GM21786 (cell line): Measurements from ENCODE around the gene LFNG.

ENCODE experiments used
- ATAC-seq: cut with Tn5 transposase; IDR thresholded peaks from one replicate; pipeline ENCODE4 v1.9.1; 2021; ENCODE audit not compliant: unreplicated experiment

LFNG gene

GRCh38 chr7:2501947-2502646 lies 17.5 kb upstream of the LFNG start:
- no peak for ATAC-seq

- ATAC-seq = no peak
These were observed 17.0 kb upstream of the LFNG start for GRCh38 chr7:2502647-2502966.

GRCh38 chr7:2503056-2503941 lies 16.3 kb upstream of the LFNG start:
- no peak for ATAC-seq

- no peak for ATAC-seq
These were observed 15.3 kb upstream of the LFNG start for GRCh38 chr7:2504128-2504888.

- ATAC-seq = no peak
These were observed 14.6 kb upstream of the LFNG start for GRCh38 chr7:2504889-2505375.

- ATAC-seq = no peak
These were observed 14.2 kb upstream of the LFNG start for GRCh38 chr7:2505401-2505800.

- ATAC-seq = no peak
These were observed 12.2 kb upstream of the LFNG start for GRCh38 chr7:2507208-2507916.

GRCh38 chr7:2507917-2508306 lies 11.7 kb upstream of the LFNG start:
- no peak for ATAC-seq

GRCh38 chr7:2508327-2509215 lies 11.0 kb upstream of the LFNG start:
- ATAC-seq = peak; percentile 49

- ATAC-seq = no peak
These were observed 10.2 kb upstream of the LFNG start for GRCh38 chr7:2509298-2509906.

GRCh38 chr7:2510130-2510776 lies 9.3 kb upstream of the LFNG start:
- no peak for ATAC-seq

- no peak for ATAC-seq
These were observed 8.4 kb upstream of the LFNG start for GRCh38 chr7:2510909-2511768.

GRCh38 chr7:2511769-2512168 lies 7.8 kb upstream of the LFNG start:
- no peak for ATAC-seq

GRCh38 chr7:2512179-2512661 lies 7.4 kb upstream of the LFNG start:
- ATAC-seq = no peak

- ATAC-seq = no peak
These were observed 6.9 kb upstream of the LFNG start for GRCh38 chr7:2512713-2513112.

GRCh38 chr7:2513702-2514101 lies 5.9 kb upstream of the LFNG start:
- ATAC-seq = no peak

GRCh38 chr7:2514473-2515423 lies 4.8 kb upstream of the LFNG start:
- ATAC-seq = no peak
